Hepatocyte (in vitro differentiated cells): ENCODE results near the gene COA1. TPM values are rescaled to one million over a fixed set of nuclear protein-coding genes. Genes with fewer than 3 reads are reported as not detected.

Source experiments
- DNase-seq: peaks from one replicate; pipeline ENCODE4 v3.0.0-alpha.2; 2016; ENCODE audit warnings: low spot score
- H2AFZ ChIP-seq: fragments of 200-600 bp; sonication (generic); 2 replicates; pipeline ENCODE4 v1.6.0; 2016; ENCODE audit warnings: antibody characterized with exemption, mild to moderate bottlenecking
- H3K27ac ChIP-seq: fragments of 200-600 bp; sonication (generic); 2 replicates; pipeline ENCODE4 v1.5.1; 2016; ENCODE audit warnings: mild to moderate bottlenecking
- H3K27me3 ChIP-seq: fragments of 200-600 bp; sonication (generic); 2 replicates; pipeline ENCODE4 v1.6.1; 2016
- H3K36me3 ChIP-seq: fragments of 200-600 bp; sonication (generic); replicated peaks from 2 replicates; pipeline ENCODE4 v1.5.1; 2016; ENCODE audit warnings: low read depth; ENCODE audit not compliant: insufficient read depth
- H3K4me1 ChIP-seq: fragments of 200-600 bp; sonication (generic); 2 replicates; pipeline ENCODE4 v1.5.1; 2016; ENCODE audit warnings: mild to moderate bottlenecking, moderate library complexity; ENCODE audit not compliant: insufficient read depth
- H3K4me2 ChIP-seq: fragments of 200-600 bp; sonication (generic); 2 replicates; pipeline ENCODE4 v1.6.0; 2016
- H3K4me3 ChIP-seq: fragments of 200-600 bp; sonication (generic); 2 replicates; pipeline ENCODE4 v1.5.1; 2016; ENCODE audit warnings: mild to moderate bottlenecking
- H3K79me2 ChIP-seq: fragments of 200-600 bp; sonication (generic); 2 replicates; pipeline ENCODE4 v1.6.0; 2017; ENCODE audit warnings: mild to moderate bottlenecking
- H3K9me2 ChIP-seq: fragments of 200-600 bp; sonication (generic); replicated peaks from 2 replicates; pipeline ENCODE4 v1.6.0; 2017; ENCODE audit warnings: mild to moderate bottlenecking; ENCODE audit not compliant: insufficient read depth
- H3K9me3 ChIP-seq: fragments of 200-600 bp; sonication (generic); 2 replicates; pipeline ENCODE4 v1.5.1; 2016; ENCODE audit warnings: low read depth, mild to moderate bottlenecking
- H4K20me1 ChIP-seq: fragments of 200-600 bp; sonication (generic); 2 replicates; pipeline ENCODE4 v1.6.0; 2016; ENCODE audit warnings: mild to moderate bottlenecking; ENCODE audit not compliant: insufficient read depth, poor library complexity, severe bottlenecking
- EZH2 ChIP-seq: fragments of 200-600 bp; sonication (generic); IDR thresholded peaks from 2 replicates; pipeline ENCODE4 v1.6.1; 2016; ENCODE audit warnings: antibody characterized with exemption, mild to moderate bottlenecking, borderline replicate concordance
- EZH2phosphoT487 ChIP-seq: fragments of 200-600 bp; sonication (generic); IDR thresholded peaks from one replicate; pipeline ENCODE4 v1.6.1; 2018; ENCODE audit warnings: antibody characterized with exemption, mild to moderate bottlenecking, low read depth, moderate library complexity; ENCODE audit not compliant: unreplicated experiment, severe bottlenecking
- WGBS: methylation state at CpG from one replicate; pipeline ENCODE4 v1.1.6; 2016; ENCODE audit warnings: low lambda C conversion rate; ENCODE audit errors: missing lambda C conversion rate; 5-methylcytosine and 5-hydroxymethylcytosine counted together
- polyA plus RNA-seq: library from polyadenylated mRNA; unstranded; fragments of >200 nt; fragmentation: Nextera tagmentation; extraction: Ambion mirVana; gene quantifications from 2 replicates; pipeline ENCODE4 v1.2.1, GENCODE V29; 2016
- total RNA-seq: library from RNA; depleted of rRNA; stranded (reverse); fragments of >200 nt; gene quantifications from 2 replicates; pipeline ENCODE4 v1.2.3, GENCODE V29; 2014
- TF ChIP-seq, protein P1 (sequence below): fragments of 200-600 bp; sonication (generic); IDR thresholded peaks from 2 replicates; pipeline ENCODE4 v1.5.1; 2016; ENCODE audit warnings: antibody characterized with exemption, mild to moderate bottlenecking; ENCODE audit not compliant: poor library complexity

COA1 gene
- total and polyA plus RNA-seq, 2 experiments from 2014 or later, result 52.1 to 55.2 TPM

DNA sequence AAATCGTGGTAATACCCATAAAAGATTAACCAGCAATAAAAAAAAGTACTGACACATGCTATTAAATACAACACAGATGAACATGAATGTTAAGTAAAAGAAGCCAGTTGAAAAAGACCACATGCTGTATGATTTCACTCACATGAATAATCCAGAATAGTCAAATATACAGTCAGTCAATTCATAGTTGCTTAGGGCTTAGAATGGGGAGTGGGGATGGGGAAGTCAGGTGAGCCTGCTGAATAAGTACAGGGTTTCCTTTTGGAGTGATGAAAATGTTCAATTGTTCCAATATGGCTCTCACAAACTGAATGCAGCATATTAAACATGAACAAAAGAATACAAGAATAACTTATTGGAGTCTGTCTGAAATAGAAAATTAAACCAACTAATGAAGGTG lies 1.8 kb downstream of the COA1 start:
- H4K20me1 ChIP-seq, result no peaks in the 10 kb centered on the region
- H3K79me2 ChIP-seq, result peaks cover 71% of the 10 kb centered on the region
- H3K4me2 ChIP-seq, result peak overlapping the region; percentile 78
- H3K27me3 ChIP-seq, result no peaks in the 10 kb centered on the region
- H3K36me3 ChIP-seq, result no peaks in the 10 kb centered on the region
- DNase-seq, result no peak
- H3K9me2 ChIP-seq, result no peaks in the 10 kb centered on the region
- peaks cover 18% of the 10 kb centered on the region for H3K4me1 ChIP-seq
- no peak overlapping the region for H3K27ac ChIP-seq
- H2AFZ ChIP-seq, result no peak overlapping the region
- 56% methylated on average over 1 of the region's 1 CpG for WGBS
- TF ChIP-seq EZH2phosphoT487 (no peak), EZH2 (no peak)
- TF ChIP-seq, protein P1, sequence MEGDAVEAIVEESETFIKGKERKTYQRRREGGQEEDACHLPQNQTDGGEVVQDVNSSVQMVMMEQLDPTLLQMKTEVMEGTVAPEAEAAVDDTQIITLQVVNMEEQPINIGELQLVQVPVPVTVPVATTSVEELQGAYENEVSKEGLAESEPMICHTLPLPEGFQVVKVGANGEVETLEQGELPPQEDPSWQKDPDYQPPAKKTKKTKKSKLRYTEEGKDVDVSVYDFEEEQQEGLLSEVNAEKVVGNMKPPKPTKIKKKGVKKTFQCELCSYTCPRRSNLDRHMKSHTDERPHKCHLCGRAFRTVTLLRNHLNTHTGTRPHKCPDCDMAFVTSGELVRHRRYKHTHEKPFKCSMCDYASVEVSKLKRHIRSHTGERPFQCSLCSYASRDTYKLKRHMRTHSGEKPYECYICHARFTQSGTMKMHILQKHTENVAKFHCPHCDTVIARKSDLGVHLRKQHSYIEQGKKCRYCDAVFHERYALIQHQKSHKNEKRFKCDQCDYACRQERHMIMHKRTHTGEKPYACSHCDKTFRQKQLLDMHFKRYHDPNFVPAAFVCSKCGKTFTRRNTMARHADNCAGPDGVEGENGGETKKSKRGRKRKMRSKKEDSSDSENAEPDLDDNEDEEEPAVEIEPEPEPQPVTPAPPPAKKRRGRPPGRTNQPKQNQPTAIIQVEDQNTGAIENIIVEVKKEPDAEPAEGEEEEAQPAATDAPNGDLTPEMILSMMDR, result no peak
- H3K4me3 ChIP-seq, result no peak overlapping the region
- no peaks in the 10 kb centered on the region for H3K9me3 ChIP-seq

DNA sequence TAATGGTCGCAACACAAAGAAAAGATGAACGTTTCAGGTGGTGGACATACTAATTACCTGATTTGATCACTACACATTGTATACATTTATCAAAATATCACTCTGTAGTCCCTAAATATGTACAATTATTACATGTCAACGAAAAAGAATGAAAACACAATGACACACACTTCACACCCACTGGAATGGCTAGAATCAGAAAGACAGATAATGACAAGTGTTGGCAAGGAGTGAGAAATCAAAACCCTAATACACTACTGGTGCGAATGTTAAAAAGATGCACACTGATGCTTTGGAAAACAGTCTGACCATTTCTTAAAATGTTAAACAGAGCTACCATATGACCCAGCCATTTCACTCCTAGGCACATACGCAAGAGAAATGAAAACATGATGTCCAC lies 2.3 kb downstream of the COA1 start:
- no peak for DNase-seq
- H3K79me2 ChIP-seq, result peaks cover 76% of the 10 kb centered on the region
- H3K27me3 ChIP-seq, result no peaks in the 10 kb centered on the region
- peaks cover 18% of the 10 kb centered on the region for H3K4me1 ChIP-seq
- H3K9me3 ChIP-seq, result no peaks in the 10 kb centered on the region
- H3K4me3 ChIP-seq, result no peak overlapping the region
- peak overlapping the region; percentile 78 for H3K4me2 ChIP-seq
- TF ChIP-seq EZH2phosphoT487 (no peak), EZH2 (no peak)
- TF ChIP-seq, protein P1, result no peak
- no peak overlapping the region for H3K27ac ChIP-seq
- H4K20me1 ChIP-seq, result no peaks in the 10 kb centered on the region
- 92% methylated on average over 5 of the region's 5 CpGs for WGBS
- H3K36me3 ChIP-seq, result no peaks in the 10 kb centered on the region
- no peaks in the 10 kb centered on the region for H3K9me2 ChIP-seq
- H2AFZ ChIP-seq, result no peak overlapping the region

DNA sequence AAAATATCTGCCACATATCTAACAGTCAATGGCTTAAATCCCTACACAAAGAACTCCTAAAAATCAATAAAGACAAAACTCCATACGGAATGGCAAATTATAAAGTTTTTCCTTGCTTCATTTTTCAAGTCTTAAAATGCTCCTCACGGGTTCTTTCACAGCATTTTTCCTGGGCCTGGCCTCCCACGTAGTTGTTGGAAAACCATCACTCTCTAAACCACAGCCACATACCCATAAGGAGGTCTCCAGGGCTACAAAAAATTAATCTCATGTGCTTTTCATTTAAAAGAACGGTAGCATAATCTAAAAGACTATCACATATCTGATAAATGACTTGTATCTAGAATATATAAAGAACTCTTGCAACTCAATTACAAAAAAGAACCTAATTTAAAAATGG lies 2.9 kb downstream of the COA1 start:
- peak overlapping the region; percentile 78 for H3K4me2 ChIP-seq
- no peaks in the 10 kb centered on the region for H3K36me3 ChIP-seq
- no peak overlapping the region for H3K27ac ChIP-seq
- WGBS, result 83% methylated on average over 4 of the region's 4 CpGs
- no peaks in the 10 kb centered on the region for H3K9me3 ChIP-seq
- no peak overlapping the region for H3K4me3 ChIP-seq
- H3K27me3 ChIP-seq, result no peaks in the 10 kb centered on the region
- TF ChIP-seq, protein P1, result no peak
- TF ChIP-seq EZH2phosphoT487, result no peak
- TF ChIP-seq EZH2, result no peak
- DNase-seq, result no peak
- peaks cover 81% of the 10 kb centered on the region for H3K79me2 ChIP-seq
- no peaks in the 10 kb centered on the region for H4K20me1 ChIP-seq
- peaks cover 18% of the 10 kb centered on the region for H3K4me1 ChIP-seq
- no peaks in the 10 kb centered on the region for H3K9me2 ChIP-seq
- no peak overlapping the region for H2AFZ ChIP-seq

DNA sequence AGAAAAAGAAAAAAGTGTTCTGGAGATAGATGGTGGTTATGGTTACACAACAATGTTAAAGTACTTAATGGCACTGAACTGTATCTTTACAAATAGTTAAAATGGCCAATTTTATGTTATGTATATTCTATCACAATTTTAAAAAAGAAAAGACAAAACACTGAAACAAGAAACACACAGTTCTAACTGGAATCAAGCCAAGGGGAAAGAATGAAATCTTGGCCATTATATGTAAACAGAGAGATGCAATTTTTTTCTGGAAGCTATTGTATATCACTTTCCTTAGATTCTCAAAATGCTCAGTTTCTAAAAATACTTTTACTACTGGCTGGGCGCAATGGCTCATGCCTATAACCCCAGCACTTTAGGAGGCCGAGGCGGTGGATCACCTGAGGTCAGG lies 4.1 kb downstream of the COA1 start:
- H3K79me2 ChIP-seq, result peaks cover 88% of the 10 kb centered on the region
- H3K9me3 ChIP-seq, result no peaks in the 10 kb centered on the region
- H3K4me2 ChIP-seq, result no peak overlapping the region
- no peaks in the 10 kb centered on the region for H4K20me1 ChIP-seq
- no peaks in the 10 kb centered on the region for H3K27me3 ChIP-seq
- no peak overlapping the region for H3K27ac ChIP-seq
- H3K9me2 ChIP-seq, result no peaks in the 10 kb centered on the region
- no peak for DNase-seq
- H2AFZ ChIP-seq, result no peak overlapping the region
- TF ChIP-seq, protein P1, result no peak
- no peak for TF ChIP-seq EZH2
- no peak for TF ChIP-seq EZH2phosphoT487
- WGBS, result 73% methylated on average over 3 of the region's 3 CpGs
- H3K36me3 ChIP-seq, result no peaks in the 10 kb centered on the region
- peaks cover 16% of the 10 kb centered on the region for H3K4me1 ChIP-seq
- H3K4me3 ChIP-seq, result no peak overlapping the region
